Hepatocyte (in vitro differentiated cells): ENCODE results near the gene PACRG. TPM values are rescaled to one million over a fixed set of nuclear protein-coding genes. Genes with fewer than 3 reads are reported as not detected.

Source experiments
- DNase-seq: peaks from one replicate; pipeline ENCODE4 v3.0.0-alpha.2; 2016; ENCODE audit warnings: low spot score
- H2AFZ ChIP-seq: fragments of 200-600 bp; sonication (generic); 2 replicates; pipeline ENCODE4 v1.6.0; 2016; ENCODE audit warnings: antibody characterized with exemption, mild to moderate bottlenecking
- H3K27ac ChIP-seq: fragments of 200-600 bp; sonication (generic); 2 replicates; pipeline ENCODE4 v1.5.1; 2016; ENCODE audit warnings: mild to moderate bottlenecking
- H3K27me3 ChIP-seq: fragments of 200-600 bp; sonication (generic); 2 replicates; pipeline ENCODE4 v1.6.1; 2016
- H3K36me3 ChIP-seq: fragments of 200-600 bp; sonication (generic); replicated peaks from 2 replicates; pipeline ENCODE4 v1.5.1; 2016; ENCODE audit warnings: low read depth; ENCODE audit not compliant: insufficient read depth
- H3K4me1 ChIP-seq: fragments of 200-600 bp; sonication (generic); 2 replicates; pipeline ENCODE4 v1.5.1; 2016; ENCODE audit warnings: mild to moderate bottlenecking, moderate library complexity; ENCODE audit not compliant: insufficient read depth
- H3K4me2 ChIP-seq: fragments of 200-600 bp; sonication (generic); 2 replicates; pipeline ENCODE4 v1.6.0; 2016
- H3K4me3 ChIP-seq: fragments of 200-600 bp; sonication (generic); 2 replicates; pipeline ENCODE4 v1.5.1; 2016; ENCODE audit warnings: mild to moderate bottlenecking
- H3K79me2 ChIP-seq: fragments of 200-600 bp; sonication (generic); 2 replicates; pipeline ENCODE4 v1.6.0; 2017; ENCODE audit warnings: mild to moderate bottlenecking
- H3K9me2 ChIP-seq: fragments of 200-600 bp; sonication (generic); replicated peaks from 2 replicates; pipeline ENCODE4 v1.6.0; 2017; ENCODE audit warnings: mild to moderate bottlenecking; ENCODE audit not compliant: insufficient read depth
- H3K9me3 ChIP-seq: fragments of 200-600 bp; sonication (generic); 2 replicates; pipeline ENCODE4 v1.5.1; 2016; ENCODE audit warnings: low read depth, mild to moderate bottlenecking
- H4K20me1 ChIP-seq: fragments of 200-600 bp; sonication (generic); 2 replicates; pipeline ENCODE4 v1.6.0; 2016; ENCODE audit warnings: mild to moderate bottlenecking; ENCODE audit not compliant: insufficient read depth, poor library complexity, severe bottlenecking
- EZH2 ChIP-seq: fragments of 200-600 bp; sonication (generic); IDR thresholded peaks from 2 replicates; pipeline ENCODE4 v1.6.1; 2016; ENCODE audit warnings: antibody characterized with exemption, mild to moderate bottlenecking, borderline replicate concordance
- EZH2phosphoT487 ChIP-seq: fragments of 200-600 bp; sonication (generic); IDR thresholded peaks from one replicate; pipeline ENCODE4 v1.6.1; 2018; ENCODE audit warnings: antibody characterized with exemption, mild to moderate bottlenecking, low read depth, moderate library complexity; ENCODE audit not compliant: unreplicated experiment, severe bottlenecking
- WGBS: methylation state at CpG from one replicate; pipeline ENCODE4 v1.1.6; 2016; ENCODE audit warnings: low lambda C conversion rate; ENCODE audit errors: missing lambda C conversion rate; 5-methylcytosine and 5-hydroxymethylcytosine counted together
- polyA plus RNA-seq: library from polyadenylated mRNA; unstranded; fragments of >200 nt; fragmentation: Nextera tagmentation; extraction: Ambion mirVana; gene quantifications from 2 replicates; pipeline ENCODE4 v1.2.1, GENCODE V29; 2016
- total RNA-seq: library from RNA; depleted of rRNA; stranded (reverse); fragments of >200 nt; gene quantifications from 2 replicates; pipeline ENCODE4 v1.2.3, GENCODE V29; 2014
- TF ChIP-seq, protein P1 (sequence below): fragments of 200-600 bp; sonication (generic); IDR thresholded peaks from 2 replicates; pipeline ENCODE4 v1.5.1; 2016; ENCODE audit warnings: antibody characterized with exemption, mild to moderate bottlenecking; ENCODE audit not compliant: poor library complexity

PACRG gene
- total and polyA plus RNA-seq, 2 experiments from 2014 or later = 0.91 to 2.6 TPM

- WGBS = 77% methylated on average over 1 of the region's 1 CpG
- TF ChIP-seq, protein P1, sequence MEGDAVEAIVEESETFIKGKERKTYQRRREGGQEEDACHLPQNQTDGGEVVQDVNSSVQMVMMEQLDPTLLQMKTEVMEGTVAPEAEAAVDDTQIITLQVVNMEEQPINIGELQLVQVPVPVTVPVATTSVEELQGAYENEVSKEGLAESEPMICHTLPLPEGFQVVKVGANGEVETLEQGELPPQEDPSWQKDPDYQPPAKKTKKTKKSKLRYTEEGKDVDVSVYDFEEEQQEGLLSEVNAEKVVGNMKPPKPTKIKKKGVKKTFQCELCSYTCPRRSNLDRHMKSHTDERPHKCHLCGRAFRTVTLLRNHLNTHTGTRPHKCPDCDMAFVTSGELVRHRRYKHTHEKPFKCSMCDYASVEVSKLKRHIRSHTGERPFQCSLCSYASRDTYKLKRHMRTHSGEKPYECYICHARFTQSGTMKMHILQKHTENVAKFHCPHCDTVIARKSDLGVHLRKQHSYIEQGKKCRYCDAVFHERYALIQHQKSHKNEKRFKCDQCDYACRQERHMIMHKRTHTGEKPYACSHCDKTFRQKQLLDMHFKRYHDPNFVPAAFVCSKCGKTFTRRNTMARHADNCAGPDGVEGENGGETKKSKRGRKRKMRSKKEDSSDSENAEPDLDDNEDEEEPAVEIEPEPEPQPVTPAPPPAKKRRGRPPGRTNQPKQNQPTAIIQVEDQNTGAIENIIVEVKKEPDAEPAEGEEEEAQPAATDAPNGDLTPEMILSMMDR = no peak
- TF ChIP-seq EZH2 (no peak), EZH2phosphoT487 (no peak)
- Histone ChIP-seq H3K36me3 (no peaks in the 10 kb centered on the region), H3K9me2 (no peaks in the 10 kb centered on the region), H3K9me3 (no peaks in the 10 kb centered on the region), H4K20me1 (no peaks in the 10 kb centered on the region), H3K4me1 (no peaks in the 10 kb centered on the region), H2AFZ (no peak overlapping the region), H3K27ac (no peak overlapping the region), H3K4me2 (no peak overlapping the region), H3K4me3 (no peak overlapping the region), H3K79me2 (no peaks in the 10 kb centered on the region), H3K27me3 (no peaks in the 10 kb centered on the region)
- DNase-seq = no peak
Measured at GRCh38 chr6:162963861-162964260, 236.1 kb downstream of the PACRG start.

GRCh38 chr6:162964488-162965140 is 236.8 kb downstream of the PACRG start:
- Histone ChIP-seq H3K4me2 (no peak overlapping the region), H3K79me2 (no peaks in the 10 kb centered on the region), H3K27me3 (no peaks in the 10 kb centered on the region), H3K36me3 (no peaks in the 10 kb centered on the region), H2AFZ (no peak overlapping the region), H3K4me3 (no peak overlapping the region), H3K27ac (no peak overlapping the region), H3K9me2 (no peaks in the 10 kb centered on the region), H3K9me3 (no peaks in the 10 kb centered on the region), H4K20me1 (no peaks in the 10 kb centered on the region), H3K4me1 (no peaks in the 10 kb centered on the region)
- no peak for TF ChIP-seq EZH2phosphoT487
- no peak for TF ChIP-seq EZH2
- TF ChIP-seq, protein P1 = no peak
- peak; percentile 62 for DNase-seq
- WGBS = 69% methylated on average over 6 of the region's 6 CpGs

DNA sequence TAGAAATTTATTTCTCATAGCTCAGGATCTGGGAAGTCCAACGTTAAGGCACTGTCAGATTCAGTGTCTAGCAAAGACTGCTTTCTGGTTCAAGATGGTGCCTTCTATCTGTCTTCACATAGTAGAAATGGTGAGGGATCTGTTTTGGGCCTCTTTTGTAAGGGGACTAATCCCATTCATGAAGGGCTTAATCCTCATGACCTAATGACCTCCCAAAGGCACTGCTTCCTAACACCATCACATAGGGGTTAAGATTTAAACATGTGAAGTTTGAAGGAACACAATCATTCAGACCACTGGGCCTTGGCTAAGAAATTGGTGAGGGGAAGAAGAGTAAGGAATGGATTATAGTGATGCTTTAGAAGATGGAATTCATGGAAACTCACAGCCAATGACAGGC is 237.6 kb downstream of the PACRG start:
- Histone ChIP-seq H4K20me1 (no peaks in the 10 kb centered on the region), H3K27ac (no peak overlapping the region), H3K79me2 (no peaks in the 10 kb centered on the region), H3K27me3 (no peaks in the 10 kb centered on the region), H3K4me3 (no peak overlapping the region), H3K36me3 (no peaks in the 10 kb centered on the region), H3K9me2 (no peaks in the 10 kb centered on the region), H3K4me2 (no peak overlapping the region), H3K9me3 (no peaks in the 10 kb centered on the region), H2AFZ (no peak overlapping the region), H3K4me1 (no peaks in the 10 kb centered on the region)
- WGBS = 76% methylated on average over 1 of the region's 1 CpG
- TF ChIP-seq EZH2phosphoT487 (no peak), EZH2 (no peak)
- TF ChIP-seq, protein P1 = no peak
- no peak for DNase-seq

- no peak overlapping the region for H3K4me2 ChIP-seq
- H2AFZ ChIP-seq = no peak overlapping the region
- H3K9me3 ChIP-seq = no peaks in the 10 kb centered on the region
- TF ChIP-seq EZH2phosphoT487 (no peak), EZH2 (no peak)
- TF ChIP-seq, protein P1 = no peak
- no peaks in the 10 kb centered on the region for H3K79me2 ChIP-seq
- H3K36me3 ChIP-seq = no peaks in the 10 kb centered on the region
- H4K20me1 ChIP-seq = no peaks in the 10 kb centered on the region
- H3K4me1 ChIP-seq = no peaks in the 10 kb centered on the region
- H3K4me3 ChIP-seq = no peak overlapping the region
- no peak overlapping the region for H3K27ac ChIP-seq
- no peaks in the 10 kb centered on the region for H3K27me3 ChIP-seq
- DNase-seq = no peak
- no peaks in the 10 kb centered on the region for H3K9me2 ChIP-seq
- 88% methylated on average over 10 of the region's 10 CpGs for WGBS
Measured at GRCh38 chr6:162970246-162970645, 242.5 kb downstream of the PACRG start.
